ENCODE data around the gene COPA.
"Not testable (repeated sequence)": the region's sequence is repeated elsewhere in the genome, so short reads cannot be mapped to it uniquely, and the experiment has no call there.

The COPA gene

GRCh38 chr1:160342953-160343869 lies at the start of gene COPA, which contains the start of gene NCSTN:
TSS of gene COPA (minus strand) at chr1:160343250. CDS start at chr1:160343170, 80 bp downstream.
TSS of gene NCSTN (plus strand) at chr1:160343383. CDS start at chr1:160343397, 14 bp downstream.
- peak; percentile 92 for DNase-seq (ENCODE audit: low spot score)

- not testable (repeated sequence) for DNase-seq (ENCODE audit: low spot score)
Observed at GRCh38 chr1:160388406-160388805, 45.4 kb upstream of the COPA start.

- not testable (repeated sequence) for DNase-seq (ENCODE audit: low spot score)
Observed at GRCh38 chr1:160384812-160385211, 41.8 kb upstream of the COPA start.

GRCh38 chr1:160377585-160378206 lies 34.6 kb upstream of the COPA start:
- no peak for DNase-seq (ENCODE audit: low spot score)

GRCh38 chr1:160376525-160377131 lies 33.6 kb upstream of the COPA start:
- DNase-seq (ENCODE audit: low spot score): peak; percentile 72

GRCh38 chr1:160375788-160376524 lies 32.9 kb upstream of the COPA start:
- no peak for DNase-seq (ENCODE audit: low spot score)

- no peak for DNase-seq (ENCODE audit: low spot score)
Observed at GRCh38 chr1:160374306-160375110, 31.5 kb upstream of the COPA start.

- DNase-seq (ENCODE audit: low spot score): no peak
Observed at GRCh38 chr1:160373696-160374095, 30.6 kb upstream of the COPA start.

- no peak for DNase-seq (ENCODE audit: low spot score)
Observed at GRCh38 chr1:160371756-160372155, 28.7 kb upstream of the COPA start.

GRCh38 chr1:160371346-160371631 lies 28.2 kb upstream of the COPA start:
- no peak for DNase-seq (ENCODE audit: low spot score)

- DNase-seq (ENCODE audit: low spot score): no peak
Observed at GRCh38 chr1:160370561-160371345, 27.7 kb upstream of the COPA start.

GRCh38 chr1:160369087-160369486 lies 26.0 kb upstream of the COPA start:
- DNase-seq (ENCODE audit: low spot score): no peak

GRCh38 chr1:160367934-160368923 lies 25.2 kb upstream of the COPA start:
- DNase-seq (ENCODE audit: low spot score): no peak

GRCh38 chr1:160367516-160367900 lies 24.5 kb upstream of the COPA start:
- DNase-seq (ENCODE audit: low spot score): no peak

- DNase-seq (ENCODE audit: low spot score): no peak
Observed at GRCh38 chr1:160366731-160367515, 23.9 kb upstream of the COPA start, which contains the start of gene NHLH1. TSS of gene NHLH1 (plus strand) at chr1:160367071. CDS start at chr1:160370732, 3,661 bp downstream.

- DNase-seq (ENCODE audit: low spot score): no peak
Observed at GRCh38 chr1:160365325-160365724, 22.3 kb upstream of the COPA start.

- no peak for DNase-seq (ENCODE audit: low spot score)
Observed at GRCh38 chr1:160363951-160364735, 21.1 kb upstream of the COPA start.

- no peak for DNase-seq (ENCODE audit: low spot score)
Observed at GRCh38 chr1:160363010-160363409, 20.0 kb upstream of the COPA start.

Data from AG08396 (cell line).